HG03354 (cell line): ENCODE measurements around the gene CNGA1.
"Not testable (repeated sequence)": the region's sequence is repeated elsewhere in the genome, so short reads cannot be mapped to it uniquely, and the experiment has no call there.

ENCODE experiments used
- ATAC-seq: cut with Tn5 transposase; IDR thresholded peaks from one replicate; pipeline ENCODE4 v1.9.1; 2021; ENCODE audit warnings: mild to moderate bottlenecking; ENCODE audit not compliant: unreplicated experiment, poor library complexity, severe bottlenecking

The CNGA1 gene

GRCh38 chr4:48032721-48033120, 16.2 kb upstream of the CNGA1 start:
- no peak for ATAC-seq

GRCh38 chr4:48031802-48032525, 15.5 kb upstream of the CNGA1 start:
- no peak for ATAC-seq

GRCh38 chr4:48030470-48030869, 14.0 kb upstream of the CNGA1 start:
- ATAC-seq = no peak

GRCh38 chr4:48028696-48029095, 12.2 kb upstream of the CNGA1 start:
- ATAC-seq = peak; percentile 75

GRCh38 chr4:48027653-48028052, 11.2 kb upstream of the CNGA1 start:
- peak; percentile 69 for ATAC-seq

GRCh38 chr4:48025005-48025404, 8.5 kb upstream of the CNGA1 start:
- no peak for ATAC-seq

GRCh38 chr4:48024522-48024921, 8.0 kb upstream of the CNGA1 start:
- no peak for ATAC-seq

- no peak for ATAC-seq
These were observed 5.8 kb upstream of the CNGA1 start for GRCh38 chr4:48022192-48022799.

GRCh38 chr4:48021100-48021499, 4.6 kb upstream of the CNGA1 start:
- ATAC-seq = no peak

- ATAC-seq = no peak
These were observed 1.6 kb upstream of the CNGA1 start for GRCh38 chr4:48018112-48018511.

GRCh38 chr4:48017108-48017571, 659 bp upstream of the CNGA1 start:
- ATAC-seq = no peak

GRCh38 chr4:48015678-48016077, 803 bp downstream of the CNGA1 start:
- ATAC-seq = no peak

- ATAC-seq = no peak
These were observed 1.3 kb downstream of the CNGA1 start for GRCh38 chr4:48015216-48015615.

GRCh38 chr4:48012824-48013223, 3.7 kb downstream of the CNGA1 start:
- no peak for ATAC-seq

GRCh38 chr4:48011722-48012121, 4.8 kb downstream of the CNGA1 start:
- ATAC-seq = no peak

- not testable (repeated sequence) for ATAC-seq
These were observed 5.6 kb downstream of the CNGA1 start for GRCh38 chr4:48010906-48011305.

- ATAC-seq = no peak
These were observed 8.4 kb downstream of the CNGA1 start for GRCh38 chr4:48008021-48008596.

- ATAC-seq = no peak
These were observed 10.7 kb downstream of the CNGA1 start for GRCh38 chr4:48005781-48006180.

- not testable (repeated sequence) for ATAC-seq
These were observed 12.9 kb downstream of the CNGA1 start for GRCh38 chr4:48003568-48003967.

- no peak for ATAC-seq
These were observed 14.2 kb downstream of the CNGA1 start for GRCh38 chr4:48002267-48002666.

- ATAC-seq = no peak
These were observed 20.5 kb downstream of the CNGA1 start for GRCh38 chr4:47996021-47996420.
